Measurements from ENCODE around the gene UBE2E1.

DNA sequence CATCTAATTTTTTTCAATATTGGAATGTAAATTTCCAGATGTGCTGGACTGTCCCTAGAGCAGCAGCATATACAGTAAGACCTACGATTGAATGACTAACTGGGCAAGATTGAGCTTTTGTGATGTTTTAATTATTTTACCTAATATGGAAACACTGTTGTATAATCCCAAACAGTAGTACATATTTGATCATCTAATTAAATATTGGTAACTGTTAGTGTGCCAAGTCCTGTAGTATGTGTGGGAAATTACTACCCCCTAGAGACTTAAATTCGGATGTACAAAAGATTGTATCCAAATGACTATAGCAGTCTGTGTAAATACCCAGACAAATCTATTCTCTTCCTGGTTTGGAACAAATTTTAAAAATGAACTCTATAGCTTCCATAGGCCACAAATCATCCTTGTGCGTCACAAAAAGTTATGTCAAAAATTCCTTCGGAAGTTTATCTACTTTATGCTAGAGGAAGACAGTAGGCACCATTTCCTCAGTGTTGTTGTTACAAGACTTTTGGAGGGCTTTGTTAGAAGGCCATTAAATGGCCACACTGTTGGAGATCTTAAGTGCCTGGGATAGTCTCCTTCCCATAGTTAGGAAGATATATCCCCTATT, 69.5 kb downstream of the UBE2E1 start:
- TF ChIP-seq CTCF (conservative IDR thresholded peaks at IDR 0.05) (no peak), EZH2 (IDR thresholded peaks at IDR 0.05; ENCODE audit: low read depth) (no peak)

All from PC-9 (cell line).